Neural cell (in vitro differentiated cells): ENCODE measurements around the gene NEK2. TPM values are rescaled to one million over a fixed set of nuclear protein-coding genes. Genes with fewer than 3 reads are reported as not detected.

Experiments used
- H2AFZ ChIP-seq: fragments of 200-600, 300-800 bp; sonication (generic), shearing (Covaris generic); 2 replicates; pipeline ENCODE4 v1.6.0; 2014; ENCODE audit warnings: low read depth, mild to moderate bottlenecking, antibody characterized with exemption, low read length, moderate library complexity
- H3F3A ChIP-seq: fragments of 200-600 bp; shearing (Covaris generic); 2 replicates; pipeline ENCODE4 v1.6.1; 2016; ENCODE audit warnings: mild to moderate bottlenecking, moderate library complexity, mixed read lengths, antibody characterized with exemption, low read length; ENCODE audit not compliant: insufficient read depth, poor library complexity, severe bottlenecking
- H3K27ac ChIP-seq: fragments of 200-600, 300-800 bp; sonication (generic), shearing (Covaris generic); 2 replicates; pipeline ENCODE4 v1.5.1; 2014; ENCODE audit warnings: mild to moderate bottlenecking, low read length, moderate library complexity
- H3K27me3 ChIP-seq: fragments of 300-800, 200-600 bp; sonication (generic), shearing (Covaris generic); 2 replicates; pipeline ENCODE4 v1.6.0; 2014; ENCODE audit warnings: mild to moderate bottlenecking, low read depth, low read length, moderate library complexity; ENCODE audit not compliant: insufficient read depth
- H3K36me3 ChIP-seq: fragments of 300-800, 200-600 bp; sonication (generic), shearing (Covaris generic); 2 replicates; pipeline ENCODE4 v1.5.1; 2014; ENCODE audit warnings: mild to moderate bottlenecking, antibody characterized with exemption, low read length, moderate library complexity; ENCODE audit not compliant: insufficient read depth
- H3K4me2 ChIP-seq: fragments of 300-800, 200-600 bp; sonication (generic), shearing (Covaris generic); 2 replicates; pipeline ENCODE4 v1.6.0; 2014; ENCODE audit warnings: mild to moderate bottlenecking, low read length
- H3K4me3 ChIP-seq: fragments of 300-800, 200-600 bp; sonication (generic), shearing (Covaris generic); 2 replicates; pipeline ENCODE4 v1.5.1; 2014; ENCODE audit warnings: mild to moderate bottlenecking, low read length, moderate library complexity
- H3K79me2 ChIP-seq: fragments of 200-600 bp; shearing (Covaris generic); replicated peaks from 2 replicates; pipeline ENCODE4 v1.6.0; 2014; ENCODE audit warnings: mild to moderate bottlenecking, low read length, moderate library complexity; ENCODE audit not compliant: insufficient read depth
- H3K9ac ChIP-seq: fragments of 300-800, 200-600 bp; sonication (generic), shearing (Covaris generic); 2 replicates; pipeline ENCODE4 v1.6.1; 2016; ENCODE audit warnings: mild to moderate bottlenecking, low read length, mixed read lengths
- H3K9me2 ChIP-seq: fragments of 200-600 bp; shearing (Covaris generic); 2 replicates; pipeline ENCODE4 v1.6.1; 2016; ENCODE audit warnings: mild to moderate bottlenecking, low read length, mixed read lengths; ENCODE audit not compliant: insufficient read depth
- H3K9me3 ChIP-seq: fragments of 200-600, 300-800 bp; sonication (generic), shearing (Covaris generic); 2 replicates; pipeline ENCODE4 v1.6.1; 2016; ENCODE audit warnings: mild to moderate bottlenecking, mixed run types, low read length, moderate library complexity, mixed read lengths
- H4K20me1 ChIP-seq: fragments of 200-600 bp; shearing (Covaris generic); 2 replicates; pipeline ENCODE4 v1.6.1; 2016; ENCODE audit warnings: mild to moderate bottlenecking, mixed run types; ENCODE audit not compliant: insufficient read depth
- CTCF ChIP-seq: fragments of 450-650 bp; IDR thresholded peaks from 2 replicates; pipeline ENCODE4 v1.5.1; 2014; ENCODE audit warnings: antibody characterized with exemption, mild to moderate bottlenecking, moderate library complexity; ENCODE audit not compliant: poor library complexity, severe bottlenecking
- EP300 ChIP-seq: fragments of 450-650 bp; conservative IDR thresholded peaks from 2 replicates; pipeline ENCODE4 v1.6.1; 2014; ENCODE audit warnings: antibody characterized with exemption, mild to moderate bottlenecking, moderate library complexity; ENCODE audit not compliant: poor library complexity, severe bottlenecking
- EZH2 ChIP-seq: fragments of 200-600, 300-800 bp; shearing (Covaris generic), sonication (generic); IDR thresholded peaks from 2 replicates; pipeline ENCODE4 v1.6.1; 2014; ENCODE audit warnings: antibody characterized with exemption, low read length, borderline replicate concordance, mild to moderate bottlenecking; ENCODE audit not compliant: insufficient read depth, poor library complexity, severe bottlenecking
- MXI1 ChIP-seq: fragments of 450-650 bp; conservative IDR thresholded peaks from 2 replicates; pipeline ENCODE4 v1.6.1; 2014; ENCODE audit warnings: antibody characterized with exemption, mild to moderate bottlenecking; ENCODE audit not compliant: poor library complexity, severe bottlenecking
- POLR2AphosphoS5 ChIP-seq: IDR thresholded peaks from 2 replicates; pipeline ENCODE4 v1.6.1; 2012
- RAD21 ChIP-seq: fragments of 450-650 bp; conservative IDR thresholded peaks from 2 replicates; pipeline ENCODE4 v1.6.1; 2014; ENCODE audit warnings: antibody characterized with exemption, mild to moderate bottlenecking, moderate library complexity
- REST ChIP-seq: IDR thresholded peaks from 2 replicates; pipeline ENCODE4 v1.6.1; 2012; ENCODE audit warnings: borderline replicate concordance
- SMC3 ChIP-seq: fragments of 450-650 bp; conservative IDR thresholded peaks from 2 replicates; pipeline ENCODE4 v1.6.1; 2014; ENCODE audit warnings: antibody characterized with exemption, mild to moderate bottlenecking, moderate library complexity; ENCODE audit not compliant: poor library complexity
- TAF1 ChIP-seq: IDR thresholded peaks from 2 replicates; pipeline ENCODE4 v1.6.1; 2012; ENCODE audit warnings: low read depth
- polyA plus RNA-seq: library from polyadenylated mRNA; depleted of rRNA; stranded (reverse); fragments of >200 nt; gene quantifications from 2 replicates; pipeline ENCODE4 v1.2.3, GENCODE V29; 2014

The NEK2 gene
- polyA plus RNA-seq, 1 donor from 2014 or later: 0.98 TPM

- H3K9me2 ChIP-seq: no peaks in the 10 kb centered on the region
- no peak overlapping the region for H3K4me2 ChIP-seq
- H3K9me3 ChIP-seq: no peaks in the 10 kb centered on the region
- H4K20me1 ChIP-seq: no peaks in the 10 kb centered on the region
- TF ChIP-seq EP300: no peak
- no peak for TF ChIP-seq CTCF
- no peak for TF ChIP-seq POLR2AphosphoS5
- TF ChIP-seq MXI1: no peak
- no peak for TF ChIP-seq EZH2
- TF ChIP-seq SMC3: no peak
- no peak for TF ChIP-seq REST
- no peak for TF ChIP-seq TAF1
- no peak for TF ChIP-seq RAD21
- no peak overlapping the region for H2AFZ ChIP-seq
- H3K27me3 ChIP-seq: no peaks in the 10 kb centered on the region
- H3K27ac ChIP-seq: no peak overlapping the region
- no peaks in the 10 kb centered on the region for H3K79me2 ChIP-seq
- no peak overlapping the region for H3K9ac ChIP-seq
- H3F3A ChIP-seq: no peaks in the 10 kb centered on the region
- H3K36me3 ChIP-seq: no peaks in the 10 kb centered on the region
- no peak overlapping the region for H3K4me3 ChIP-seq
Observed at GRCh38 chr1:211650904-211651303, 24.5 kb downstream of the NEK2 start.

GRCh38 chr1:211648980-211649934 is 26.2 kb downstream of the NEK2 start:
- H3K4me2 ChIP-seq: no peak overlapping the region
- TF ChIP-seq CTCF (no peak), RAD21 (no peak), SMC3 (no peak), MXI1 (no peak), POLR2AphosphoS5 (no peak), EP300 (no peak), TAF1 (no peak), EZH2 (no peak)
- H3F3A ChIP-seq: no peaks in the 10 kb centered on the region
- H3K27ac ChIP-seq: no peak overlapping the region
- H2AFZ ChIP-seq: no peak overlapping the region
- no peaks in the 10 kb centered on the region for H3K36me3 ChIP-seq
- no peak overlapping the region for H3K4me3 ChIP-seq
- H4K20me1 ChIP-seq: no peaks in the 10 kb centered on the region
- no peaks in the 10 kb centered on the region for H3K9me3 ChIP-seq
- no peaks in the 10 kb centered on the region for H3K27me3 ChIP-seq
- H3K9ac ChIP-seq: no peak overlapping the region
- no peaks in the 10 kb centered on the region for H3K9me2 ChIP-seq
- H3K79me2 ChIP-seq: no peaks in the 10 kb centered on the region
